Measurements from ENCODE around the gene SPANXN2.
"Not testable (repeated sequence)": the region's sequence is repeated elsewhere in the genome, so short reads cannot be mapped to it uniquely, and the experiment has no call there.

The SPANXN2 gene

GRCh38 chrX:143720652-143721051, at the start of gene SPANXN2:
TSS of gene SPANXN2 (minus strand) at chrX:143720752. CDS start at chrX:143720668, 84 bp downstream.
- DNase-seq (ENCODE audit: low read depth), result not testable (repeated sequence)

- no peak for DNase-seq (ENCODE audit: low read depth)
These were observed 48.4 kb upstream of the SPANXN2 start for GRCh38 chrX:143768976-143769375.

- not testable (repeated sequence) for DNase-seq (ENCODE audit: low read depth)
These were observed 47.2 kb upstream of the SPANXN2 start for GRCh38 chrX:143767789-143768188.

- DNase-seq (ENCODE audit: low read depth), result no peak
These were observed 37.3 kb upstream of the SPANXN2 start for GRCh38 chrX:143757887-143758286.

GRCh38 chrX:143757375-143757774, 36.8 kb upstream of the SPANXN2 start:
- DNase-seq (ENCODE audit: low read depth), result no peak

- DNase-seq (ENCODE audit: low read depth), result no peak
These were observed 33.6 kb upstream of the SPANXN2 start for GRCh38 chrX:143754183-143754582.

- no peak for DNase-seq (ENCODE audit: low read depth)
These were observed 13.3 kb upstream of the SPANXN2 start for GRCh38 chrX:143733866-143734265.

GRCh38 chrX:143726296-143726695, 5.7 kb upstream of the SPANXN2 start:
- no peak for DNase-seq (ENCODE audit: low read depth)

GRCh38 chrX:143701460-143701859, 19.1 kb downstream of the SPANXN2 start:
- no peak for DNase-seq (ENCODE audit: low read depth)

- no peak for DNase-seq (ENCODE audit: low read depth)
These were observed 25.7 kb downstream of the SPANXN2 start for GRCh38 chrX:143694885-143695284.

- no peak for DNase-seq (ENCODE audit: low read depth)
These were observed 37.1 kb downstream of the SPANXN2 start for GRCh38 chrX:143683486-143683885.

GRCh38 chrX:143674926-143675325, 45.6 kb downstream of the SPANXN2 start:
- DNase-seq (ENCODE audit: low read depth), result no peak

GRCh38 chrX:143669395-143669794, 51.2 kb downstream of the SPANXN2 start:
- DNase-seq (ENCODE audit: low read depth), result no peak

GRCh38 chrX:143664302-143664701, 56.2 kb downstream of the SPANXN2 start:
- no peak for DNase-seq (ENCODE audit: low read depth)

GRCh38 chrX:143663755-143664154, 56.8 kb downstream of the SPANXN2 start:
- DNase-seq (ENCODE audit: low read depth), result no peak

Measured in activated T-cell treated with anti-CD3 and anti-CD28 coated beads for 1 hour (primary cell).